H9 (cell line): ENCODE data around the gene ZBTB12. TPM values are rescaled to one million over a fixed set of nuclear protein-coding genes. Genes with fewer than 3 reads are reported as not detected.

Experiments
- DNase-seq: peaks from one replicate; pipeline ENCODE4 v3.0.0-alpha.2; 2017
- H2AFZ ChIP-seq: one replicate; pipeline ENCODE4 v1.6.1; 2013; ENCODE audit warnings: mild to moderate bottlenecking, low read length, control low read depth, moderate library complexity
- H2AK5ac ChIP-seq: 2 replicates; pipeline ENCODE4 v1.6.1; 2013; ENCODE audit warnings: low read length, control low read depth, mixed read lengths; ENCODE audit not compliant: insufficient read length
- H2BK120ac ChIP-seq: one replicate; pipeline ENCODE4 v1.6.1; 2013; ENCODE audit warnings: low read depth, mild to moderate bottlenecking, low read length, control low read depth, inconsistent platforms; ENCODE audit not compliant: poor library complexity, severe bottlenecking
- H2BK12ac ChIP-seq: 2 replicates; pipeline ENCODE4 v1.6.1; 2013; ENCODE audit warnings: low read length, control low read depth, mixed read lengths, low read depth; ENCODE audit not compliant: insufficient read length
- H2BK15ac ChIP-seq: 2 replicates; pipeline ENCODE4 v1.6.1; 2013; ENCODE audit warnings: low read depth, low read length, control low read depth
- H2BK20ac ChIP-seq: one replicate; pipeline ENCODE4 v1.6.1; 2013; ENCODE audit warnings: low read depth, mild to moderate bottlenecking, low read length, control low read depth, inconsistent platforms; ENCODE audit not compliant: poor library complexity, severe bottlenecking
- H2BK5ac ChIP-seq: 2 replicates; pipeline ENCODE4 v1.6.1; 2013; ENCODE audit warnings: low read length, control low read depth, mixed read lengths; ENCODE audit not compliant: insufficient read length
- H3K14ac ChIP-seq: 2 replicates; pipeline ENCODE4 v1.6.1; 2013; ENCODE audit warnings: low read length, control low read depth; ENCODE audit not compliant: insufficient read depth
- H3K18ac ChIP-seq: 2 replicates; pipeline ENCODE4 v1.6.1; 2013; ENCODE audit warnings: low read depth, mild to moderate bottlenecking, mixed read lengths, low read length, control low read depth; ENCODE audit not compliant: insufficient read length
- H3K23ac ChIP-seq: 2 replicates; pipeline ENCODE4 v1.6.1; 2013; ENCODE audit warnings: low read length, control low read depth, mixed read lengths, low read depth; ENCODE audit not compliant: insufficient read length
- H3K23me2 ChIP-seq: 2 replicates; pipeline ENCODE4 v1.6.1; 2013; ENCODE audit warnings: low read depth, mild to moderate bottlenecking, mixed read lengths, low read length, control low read depth; ENCODE audit not compliant: insufficient read length, poor library complexity, severe bottlenecking
- H3K27ac ChIP-seq: 2 replicates; pipeline ENCODE4 v1.5.1; 2013; ENCODE audit warnings: low read length, control low read depth, mixed read lengths, low read depth; ENCODE audit not compliant: insufficient read length
- H3K27me3 ChIP-seq: 2 replicates; pipeline ENCODE4 v1.6.1; 2013; ENCODE audit warnings: low read length, control low read depth, inconsistent platforms; ENCODE audit not compliant: insufficient read depth
- H3K4ac ChIP-seq: 2 replicates; pipeline ENCODE4 v1.6.1; 2013; ENCODE audit warnings: low read depth, mild to moderate bottlenecking, control low read depth, inconsistent platforms, low read length, moderate library complexity
- H3K4me1 ChIP-seq: 2 replicates; pipeline ENCODE4 v1.6.1; 2013; ENCODE audit warnings: low read length, control low read depth, inconsistent platforms; ENCODE audit not compliant: insufficient read depth
- H3K4me2 ChIP-seq: 2 replicates; pipeline ENCODE4 v1.6.1; 2013; ENCODE audit warnings: low read length, control low read depth, mixed read lengths; ENCODE audit not compliant: insufficient read length, insufficient read depth
- H3K56ac ChIP-seq: 2 replicates; pipeline ENCODE4 v1.6.1; 2013; ENCODE audit warnings: low read depth, mild to moderate bottlenecking, mixed read lengths, low read length, control low read depth; ENCODE audit not compliant: insufficient read length
- H3K79me1 ChIP-seq: 2 replicates; pipeline ENCODE4 v1.6.1; 2013; ENCODE audit warnings: low read depth, mild to moderate bottlenecking, moderate library complexity, low read length, control low read depth, inconsistent platforms; ENCODE audit not compliant: insufficient read depth, poor library complexity, severe bottlenecking
- H3K79me2 ChIP-seq: 2 replicates; pipeline ENCODE4 v1.6.1; 2013; ENCODE audit warnings: low read length, control low read depth, inconsistent platforms; ENCODE audit not compliant: insufficient read depth
- H3K9ac ChIP-seq: 2 replicates; pipeline ENCODE4 v1.6.1; 2013; ENCODE audit warnings: low read length, control low read depth, mixed read lengths; ENCODE audit not compliant: insufficient read length; ENCODE audit errors: extremely low read depth
- H3K9me3 ChIP-seq: one replicate; pipeline ENCODE4 v1.6.1; 2013; ENCODE audit warnings: low read depth, low read length, inconsistent platforms; ENCODE audit not compliant: control insufficient read depth
- H3T11ph ChIP-seq: one replicate; pipeline ENCODE4 v1.6.1; 2013; ENCODE audit warnings: mild to moderate bottlenecking, low read length, control low read depth, inconsistent platforms
- H4K20me1 ChIP-seq: one replicate; pipeline ENCODE4 v1.6.1; 2013; ENCODE audit not compliant: control insufficient read depth, insufficient read length, insufficient read depth
- H4K5ac ChIP-seq: 2 replicates; pipeline ENCODE4 v1.6.1; 2013; ENCODE audit warnings: low read depth, mild to moderate bottlenecking, mixed read lengths, low read length, control low read depth; ENCODE audit not compliant: insufficient read length
- H4K8ac ChIP-seq: replicated peaks from 2 replicates; pipeline ENCODE4 v1.6.1; 2013; ENCODE audit warnings: low read length, control low read depth, mixed read lengths, low read depth; ENCODE audit not compliant: insufficient read length
- H4K91ac ChIP-seq: 2 replicates; pipeline ENCODE4 v1.6.1; 2013; ENCODE audit warnings: low read depth, mild to moderate bottlenecking, moderate library complexity, mixed read lengths, low read length, control low read depth; ENCODE audit not compliant: insufficient read length
- H3K27ac Mint-ChIP-seq, 3 experiments: 2 replicates in 2 of 3; 3 replicates in 1 of 3; pipeline ENCODE4 v1.8.0; 2020 to 2021; ENCODE audit warnings: mixed read lengths in 3 of 3, mild to moderate bottlenecking in 1 of 3, moderate library complexity in 1 of 3
- H3K27me3 Mint-ChIP-seq: 2 replicates; pipeline ENCODE4 v1.8.0; 2021; ENCODE audit warnings: low read depth, mild to moderate bottlenecking, moderate library complexity, mixed read lengths
- H3K36me3 Mint-ChIP-seq, 3 experiments: 2 replicates in 2 of 3; 3 replicates in 1 of 3; pipeline ENCODE4 v1.8.0; 2020 to 2021; ENCODE audit warnings: low read depth in 3 of 3, mixed read lengths in 3 of 3; ENCODE audit not compliant: insufficient read depth in 1 of 3
- H3K4me1 Mint-ChIP-seq, 2 experiments: 2 replicates each; pipeline ENCODE4 v1.8.0; 2020; ENCODE audit warnings: mixed read lengths in 2 of 2
- H3K4me3 Mint-ChIP-seq, 2 experiments: 2 replicates in 1 of 2; 3 replicates in 1 of 2; pipeline ENCODE4 v1.8.0; 2020 to 2021; ENCODE audit warnings: mild to moderate bottlenecking in 2 of 2, mixed read lengths in 2 of 2, moderate library complexity in 1 of 2
- H3K9me3 Mint-ChIP-seq, 2 experiments: 2 replicates in 1 of 2; 3 replicates in 1 of 2; pipeline ENCODE4 v1.8.0; 2020; ENCODE audit warnings: mild to moderate bottlenecking in 2 of 2, mixed read lengths in 2 of 2, moderate library complexity in 1 of 2
- CTCF ChIP-seq: fragments of 200-600 bp; sonication (generic); conservative IDR thresholded peaks from 3 replicates; pipeline ENCODE4 v1.8.0; 2021; ENCODE audit warnings: antibody characterized with exemption, mild to moderate bottlenecking
- WGBS: extraction: QIAGEN DNeasy Blood & Tissue Kit; methylation state at CpG from one replicate; pipeline ENCODE4 v1.1.7; 2013; ENCODE audit warnings: missing lambda C conversion rate, low lambda C conversion rate, mixed read lengths; ENCODE audit not compliant: insufficient read length; ENCODE audit errors: extremely low coverage; 5-methylcytosine and 5-hydroxymethylcytosine counted together
- total RNA-seq: library from RNA; stranded (reverse); gene quantifications from 2 replicates; pipeline ENCODE4 v1.2.1, GENCODE V29; 2021

The ZBTB12 gene
- total RNA-seq, 1 experiment from 2014 or later: 31.0 TPM

- no peak overlapping the region for H2BK120ac ChIP-seq
- H2AK5ac ChIP-seq: no peak overlapping the region
- no peak overlapping the region for H3K4me2 ChIP-seq
- H3K23ac ChIP-seq: no peak overlapping the region
- no peak overlapping the region for H2BK20ac ChIP-seq
- H3K9me3 ChIP-seq: no peaks in the 10 kb centered on the region
- Mint-ChIP-seq H3K4me3 (peak overlapping the region; percentile 34 to 58; a peak in 3 of 5 replicates), H3K27me3 (peaks cover 2% of the 10 kb centered on the region), H3K27ac (no peak overlapping the region; a peak in 1 of 7 replicates), H3K9me3 (peaks cover 5 to 6% of the 10 kb centered on the region in 2 experiments), H3K4me1 (peaks cover 12 to 13% of the 10 kb centered on the region in 2 experiments), H3K36me3 (peaks cover 12 to 36% (median 22%) of the 10 kb centered on the region in 3 experiments; a peak in 6 of 7 replicates)
- no peak overlapping the region for H2BK5ac ChIP-seq
- no peaks in the 10 kb centered on the region for H3K79me1 ChIP-seq
- TF ChIP-seq CTCF: no peak
- H3K27me3 ChIP-seq: no peaks in the 10 kb centered on the region
- no peak overlapping the region for H2BK12ac ChIP-seq
- DNase-seq: no peak
- no peak overlapping the region for H4K8ac ChIP-seq
- H4K91ac ChIP-seq: no peak overlapping the region
- H3K14ac ChIP-seq: no peak overlapping the region
- H3K79me2 ChIP-seq: no peaks in the 10 kb centered on the region
- H3K9ac ChIP-seq: no peak overlapping the region
- H3K18ac ChIP-seq: no peak overlapping the region
- H2BK15ac ChIP-seq: no peak overlapping the region
- H3K23me2 ChIP-seq: peaks cover 12% of the 10 kb centered on the region
- H3K27ac ChIP-seq: no peak overlapping the region
- no CpG with 5 or more reads among the region's 11 CpGs for WGBS
- no peak overlapping the region for H4K5ac ChIP-seq
- no peaks in the 10 kb centered on the region for H4K20me1 ChIP-seq
- no peak overlapping the region for H3T11ph ChIP-seq
- H3K56ac ChIP-seq: no peak overlapping the region
- no peak overlapping the region for H2AFZ ChIP-seq
- no peaks in the 10 kb centered on the region for H3K4me1 ChIP-seq
- H3K4ac ChIP-seq: no peak overlapping the region
These were observed 42.0 kb downstream of the ZBTB12 start for GRCh38 chr6:31859923-31860322.
